Urothelium cell line (cell line): ENCODE data around the gene PROSER3.

Source experiments
- DNase-seq: peaks from one replicate; pipeline ENCODE4 v3.0.0; 2011; ENCODE audit warnings: low spot score, mixed read lengths
- FAIRE-seq: peaks from 2 replicates; lab custom pipeline; 2011; peaks lifted over from hg19 to GRCh38; lab: Jason Lieb, UNC

PROSER3 gene

GRCh38 chr19:35736913-35737886 is 20.8 kb upstream of the PROSER3 start:
- no peak for FAIRE-seq
- no peak for DNase-seq

DNA sequence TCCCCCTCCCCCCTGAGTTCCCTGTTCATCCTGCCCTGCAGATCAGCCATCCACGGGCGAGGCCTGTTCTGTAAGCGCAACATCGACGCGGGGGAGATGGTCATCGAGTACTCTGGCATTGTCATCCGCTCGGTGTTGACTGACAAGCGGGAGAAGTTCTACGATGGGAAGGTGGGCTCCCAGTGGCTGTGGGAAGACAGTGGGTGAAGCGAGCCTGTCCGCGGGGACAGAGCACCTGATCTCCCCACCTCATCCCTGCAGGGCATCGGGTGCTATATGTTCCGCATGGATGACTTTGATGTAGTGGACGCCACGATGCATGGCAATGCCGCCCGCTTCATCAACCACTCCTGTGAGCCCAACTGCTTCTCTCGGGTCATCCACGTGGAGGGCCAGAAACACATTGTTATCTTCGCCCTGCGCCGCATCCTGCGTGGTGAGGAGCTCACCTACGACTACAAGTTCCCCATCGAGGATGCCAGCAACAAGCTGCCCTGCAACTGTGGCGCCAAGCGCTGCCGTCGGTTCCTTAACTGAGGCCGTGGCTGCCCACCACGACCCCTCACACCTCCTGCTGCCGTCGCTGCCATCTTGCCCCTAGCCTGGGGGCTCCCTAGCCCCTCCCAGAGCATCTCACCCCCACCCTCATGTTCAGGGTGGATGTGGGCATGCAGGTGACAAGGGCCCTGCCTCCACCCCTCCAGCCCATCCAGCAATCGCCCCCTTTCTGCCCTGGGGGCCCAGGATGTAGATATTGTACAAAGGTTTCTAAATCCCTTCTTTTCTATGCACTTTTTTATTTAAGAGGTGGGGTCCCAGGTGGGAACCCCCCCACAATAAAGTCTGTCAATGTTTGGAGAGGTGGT is 19.7 kb upstream of the PROSER3 start:
- DNase-seq (no peak), FAIRE-seq (peak; percentile 50)

- DNase-seq (no peak), FAIRE-seq (no peak)
Measured at GRCh38 chr19:35738887-35739229, 19.1 kb upstream of the PROSER3 start.

DNA sequence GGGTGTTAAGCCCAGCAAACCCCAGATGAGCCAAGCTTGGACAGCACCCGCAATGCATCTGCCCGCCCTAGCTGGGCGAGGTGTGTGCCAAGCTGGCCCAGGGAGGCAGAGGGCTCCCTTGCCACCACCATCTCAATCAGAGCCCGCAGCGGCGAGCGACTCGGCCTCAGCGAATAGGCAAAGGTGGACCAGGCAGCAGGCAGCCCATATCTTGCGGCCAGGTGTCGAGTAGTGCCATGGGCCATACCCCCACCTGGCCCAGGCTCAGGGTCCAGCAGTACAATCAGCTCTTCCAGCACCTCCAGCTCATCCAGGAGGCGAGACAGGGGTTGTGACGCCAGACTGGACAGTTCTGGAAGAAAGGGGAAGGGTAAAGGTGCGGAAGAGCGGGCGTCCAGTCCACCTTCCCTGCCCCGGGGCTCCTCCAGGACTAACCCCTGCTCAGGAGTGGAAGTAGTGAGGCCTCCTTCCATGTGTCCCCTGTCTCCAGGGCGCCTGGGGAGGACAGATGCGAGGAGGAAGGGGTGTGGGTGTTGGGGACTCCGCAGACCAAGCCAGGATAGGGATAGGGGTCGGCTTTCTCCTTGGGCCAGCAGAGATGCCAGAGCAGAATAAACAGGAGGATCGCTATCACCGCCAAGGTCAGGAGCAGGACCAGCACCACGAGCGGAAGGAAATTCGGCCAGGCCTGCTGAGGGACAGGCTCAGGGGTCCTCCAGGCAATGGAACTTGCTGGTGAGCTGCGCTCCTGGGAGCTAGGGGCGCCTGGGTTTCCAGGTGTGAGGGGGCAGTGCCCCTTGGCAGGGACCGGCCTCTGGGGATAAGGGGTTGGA is 18.5 kb upstream of the PROSER3 start:
- DNase-seq: no peak
- FAIRE-seq: no peak

DNA sequence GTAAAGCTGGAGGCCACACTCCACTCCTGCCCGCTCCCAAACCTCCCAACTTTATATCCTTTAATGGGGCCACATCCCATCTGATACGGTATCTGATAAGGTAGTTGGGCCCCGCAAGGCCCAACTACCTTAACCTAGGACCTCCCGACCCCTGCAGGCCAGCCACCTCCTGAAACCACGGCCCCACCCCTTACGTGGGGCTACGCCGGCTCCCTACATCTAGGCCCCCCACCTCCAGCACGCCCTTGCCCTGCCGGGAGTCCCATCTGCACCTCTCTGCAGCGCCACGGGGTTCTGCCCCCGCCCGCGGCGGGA is 17.9 kb upstream of the PROSER3 start:
- FAIRE-seq (no peak), DNase-seq (no peak)

DNA sequence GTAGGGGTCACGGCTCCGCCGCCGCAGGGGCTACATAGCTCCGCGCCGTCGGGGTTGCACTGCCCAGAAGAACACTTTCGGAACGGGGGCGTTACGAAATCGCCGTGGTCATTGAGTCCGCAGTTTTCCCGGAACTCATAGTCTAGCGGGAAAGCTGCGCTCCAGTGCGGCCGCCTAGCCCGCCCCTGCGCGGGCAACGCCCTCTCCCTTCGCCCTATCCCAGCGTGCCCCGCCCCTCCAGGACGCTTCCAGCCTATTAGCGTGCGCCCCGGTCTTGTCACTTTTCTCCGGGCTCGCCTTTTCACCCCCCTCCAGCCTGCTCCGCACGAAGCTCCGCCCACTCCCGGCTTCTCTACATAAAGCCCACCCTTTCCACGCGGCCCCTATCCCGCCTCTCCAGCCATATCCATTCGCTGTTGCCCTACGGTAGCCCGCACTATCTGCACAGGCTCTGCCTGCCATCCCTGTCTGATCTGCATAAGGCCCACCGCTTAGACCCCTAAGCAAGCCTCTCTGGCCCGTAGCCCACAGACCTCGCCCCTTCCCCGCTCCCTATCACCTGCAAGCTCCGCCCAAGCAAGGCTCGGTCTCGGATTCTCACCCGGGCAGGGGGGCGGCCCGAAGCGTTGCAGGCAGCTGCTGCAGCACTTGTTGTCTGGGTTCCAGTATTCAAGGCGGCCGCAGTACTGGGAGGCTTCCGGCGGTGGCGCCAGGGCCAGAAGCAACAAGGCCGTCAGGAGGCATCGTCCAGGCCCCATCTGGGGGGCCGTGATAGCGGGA is 17.4 kb upstream of the PROSER3 start:
- DNase-seq (peak; percentile 93), FAIRE-seq (no peak)

DNA sequence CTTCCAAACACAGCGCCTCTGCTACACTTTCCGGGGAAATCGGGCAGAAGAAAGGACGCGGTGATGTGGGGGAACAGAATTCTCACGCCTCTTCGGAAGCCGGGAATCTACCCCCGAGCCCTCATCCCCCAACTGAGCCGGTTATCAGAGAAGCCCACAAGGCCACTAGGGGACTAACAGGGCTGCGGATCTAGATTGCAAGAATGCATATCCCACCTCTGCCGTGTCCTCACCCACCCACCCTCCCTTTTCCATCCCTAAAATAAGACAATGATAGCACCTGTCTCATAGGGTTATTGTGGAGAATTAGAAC is 16.8 kb upstream of the PROSER3 start:
- FAIRE-seq (no peak), DNase-seq (no peak)

GRCh38 chr19:35742121-35742724 is 15.8 kb upstream of the PROSER3 start, which contains the start of gene IGFLR1:
Gene IGFLR1 (minus strand): TSS chr19:35742452. CDS start chr19:35741180, 1,272 bp downstream.
- DNase-seq: no peak
- no peak for FAIRE-seq

- no peak for FAIRE-seq
- DNase-seq: no peak
Measured at GRCh38 chr19:35743640-35744429, 14.1 kb upstream of the PROSER3 start.

DNA sequence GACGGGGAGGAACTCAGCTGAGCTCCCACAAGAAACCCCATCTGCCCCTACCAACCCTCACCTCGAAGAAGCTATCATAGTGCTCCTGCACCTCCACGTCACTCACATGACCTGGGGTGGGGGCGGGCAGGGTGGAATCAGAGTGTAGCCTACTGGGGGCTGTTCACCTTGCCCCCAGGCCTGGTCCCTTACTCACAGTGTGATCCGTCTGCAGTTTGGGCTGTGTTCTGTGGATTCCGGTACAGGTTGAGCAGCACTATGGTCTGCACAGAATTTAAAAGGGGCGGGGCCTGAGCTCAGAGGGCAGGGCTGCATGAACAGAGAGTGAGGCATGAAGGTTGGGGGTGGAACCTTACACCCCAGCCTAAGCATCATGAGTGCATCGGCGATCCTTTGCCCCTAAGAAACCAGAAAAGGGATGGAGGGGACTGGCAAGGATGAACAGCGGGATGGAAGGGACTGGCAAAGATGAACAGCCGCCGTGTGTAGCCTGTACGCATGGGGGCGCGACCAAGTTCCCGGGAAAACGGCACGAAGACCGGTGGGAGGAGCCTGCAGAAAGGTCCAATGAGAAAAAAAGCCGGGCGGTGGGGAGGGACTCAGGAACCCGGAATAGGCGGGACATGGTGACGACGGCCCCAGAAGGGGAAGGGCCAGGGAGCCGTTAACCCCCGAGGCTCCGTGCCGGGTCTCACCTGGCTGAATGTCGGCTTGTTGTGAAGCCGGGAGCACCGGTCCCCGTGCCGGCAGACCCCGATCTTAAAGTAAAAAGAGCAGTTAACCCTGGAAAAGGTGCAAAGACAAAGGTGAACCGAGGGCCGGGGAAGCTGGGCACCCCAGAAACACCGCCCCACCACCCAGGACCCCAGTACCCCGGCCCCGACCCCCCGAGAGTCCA is 13.3 kb upstream of the PROSER3 start:
- FAIRE-seq (no peak), DNase-seq (peak; percentile 93)

GRCh38 chr19:35745328-35746086 is 12.5 kb upstream of the PROSER3 start, which contains the start of the genes PSENEN and U2AF1L4:
Gene PSENEN (plus strand): TSS chr19:35745651. CDS start chr19:35745931, 280 bp downstream.
Gene U2AF1L4 (minus strand): TSS chr19:35745418. CDS start chr19:35745391, 27 bp downstream.
- FAIRE-seq (no peak), DNase-seq (peak; percentile 96)

DNA sequence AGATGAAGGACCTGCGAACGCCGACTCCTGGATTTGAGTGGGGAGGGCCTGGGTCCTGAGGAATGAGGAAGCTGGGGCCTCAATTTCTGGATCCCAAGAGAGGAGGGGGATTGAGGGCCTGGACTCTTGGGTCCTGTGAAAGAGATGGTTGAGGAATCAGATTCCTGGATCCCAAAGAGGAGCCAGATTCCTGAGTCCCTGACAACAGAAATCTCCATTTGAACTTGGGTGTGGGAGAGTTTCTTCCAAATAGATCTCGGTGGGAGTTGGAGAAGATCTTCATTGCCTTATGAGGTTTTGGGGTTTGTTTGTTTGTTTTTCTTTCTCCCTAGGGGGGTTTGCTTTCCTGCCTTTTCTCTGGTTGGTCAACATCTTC is 11.9 kb upstream of the PROSER3 start:
- FAIRE-seq (no peak), DNase-seq (no peak)

- no peak for FAIRE-seq
- no peak for DNase-seq
Measured at GRCh38 chr19:35746531-35746930, 11.4 kb upstream of the PROSER3 start.

- FAIRE-seq (peak; percentile 20), DNase-seq (peak; percentile 97)
Measured at GRCh38 chr19:35748106-35749020, 9.6 kb upstream of the PROSER3 start, which contains the start of gene LIN37. Gene LIN37 (plus strand): TSS chr19:35748576. CDS start chr19:35748725, 149 bp downstream.

- no peak for FAIRE-seq
- no peak for DNase-seq
Measured at GRCh38 chr19:35750167-35750566, 7.8 kb upstream of the PROSER3 start.
